NCI-H2171 treated with DMSO at 0.1 percent for 48 hours (cell line): Measurements from ENCODE around the gene SUCO.
"Not testable (repeated sequence)": the region's sequence is repeated elsewhere in the genome, so short reads cannot be mapped to it uniquely, and the experiment has no call there.

Experiments used
- DNase-seq: peaks from one replicate; lab custom pipeline; 2025; lab: John Stamatoyannopoulos, UW

SUCO gene

DNA sequence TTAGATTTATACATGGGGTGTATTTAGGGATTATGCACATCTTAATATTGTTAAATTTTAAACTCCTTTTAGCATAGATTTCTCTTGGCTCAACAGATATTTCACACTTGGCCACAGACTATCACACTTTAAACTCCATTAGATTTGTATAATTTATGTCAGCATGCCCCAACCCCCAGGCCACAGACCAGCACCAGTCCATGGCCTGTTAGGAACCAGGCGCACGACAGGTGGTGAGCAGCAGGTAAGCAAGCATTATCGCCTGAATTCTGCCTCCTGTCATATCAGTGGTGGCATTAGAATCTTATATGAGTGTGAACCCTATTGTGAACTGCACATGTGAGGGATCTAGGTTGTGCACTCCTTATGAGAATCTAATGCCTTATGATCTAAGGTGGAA is 34.8 kb downstream of the SUCO start:
- no peak for DNase-seq

DNA sequence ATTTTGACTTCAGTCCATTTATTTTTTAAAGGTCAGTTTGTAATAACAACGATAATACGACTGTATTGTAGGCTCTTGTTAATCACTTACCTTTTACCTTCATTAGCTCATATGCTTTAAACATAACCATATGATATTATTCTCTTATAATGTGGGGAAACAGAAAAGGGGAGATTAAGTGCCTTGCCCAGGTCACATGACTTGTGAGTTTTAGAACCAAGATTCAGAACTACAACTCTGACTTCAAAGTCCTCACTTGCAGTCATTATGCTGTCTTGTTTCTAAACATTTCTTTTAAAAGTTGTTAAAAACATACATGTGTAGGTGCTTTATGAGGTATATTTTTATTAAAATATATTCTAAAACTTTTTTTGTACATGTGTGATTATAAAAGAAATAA is 41.1 kb downstream of the SUCO start:
- no peak for DNase-seq

DNA sequence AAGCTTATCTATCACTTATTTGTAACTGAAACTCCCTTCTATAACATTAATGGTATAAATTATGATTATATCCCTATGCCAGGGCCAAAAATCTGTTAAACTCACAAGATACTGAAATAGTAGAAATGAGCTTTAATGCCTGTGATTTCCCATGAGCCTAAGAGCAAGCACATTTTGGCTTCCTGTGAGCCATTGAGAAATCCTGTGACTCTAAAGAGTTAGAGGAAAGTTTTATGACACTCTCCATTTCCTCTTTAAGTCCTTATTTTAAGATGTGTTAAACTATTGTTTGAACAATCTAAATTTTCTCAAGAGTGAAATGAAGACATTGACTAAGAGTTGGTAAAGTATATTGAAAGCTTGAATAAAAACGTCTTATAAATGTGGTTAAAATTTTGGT is 45.6 kb downstream of the SUCO start:
- DNase-seq = no peak

DNA sequence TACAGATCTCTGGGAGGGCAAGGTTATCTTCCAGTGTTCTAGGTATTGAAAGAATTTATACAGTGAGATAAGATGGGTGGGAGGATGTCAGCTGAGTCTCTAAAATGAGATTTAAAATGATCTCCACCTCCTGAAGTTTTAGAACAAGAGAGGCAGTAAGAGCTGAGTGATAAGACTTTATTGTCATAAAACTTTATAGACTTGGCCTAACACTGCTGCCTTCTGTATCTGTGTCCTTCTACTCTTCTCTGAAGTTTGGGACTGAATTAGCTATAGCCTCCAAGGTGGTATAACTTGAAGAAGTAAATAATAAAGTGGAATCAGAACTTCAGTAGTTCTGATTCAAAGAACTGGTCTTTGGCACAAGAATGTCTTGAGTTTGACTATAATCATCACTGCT is 48.3 kb downstream of the SUCO start:
- DNase-seq = no peak

DNA sequence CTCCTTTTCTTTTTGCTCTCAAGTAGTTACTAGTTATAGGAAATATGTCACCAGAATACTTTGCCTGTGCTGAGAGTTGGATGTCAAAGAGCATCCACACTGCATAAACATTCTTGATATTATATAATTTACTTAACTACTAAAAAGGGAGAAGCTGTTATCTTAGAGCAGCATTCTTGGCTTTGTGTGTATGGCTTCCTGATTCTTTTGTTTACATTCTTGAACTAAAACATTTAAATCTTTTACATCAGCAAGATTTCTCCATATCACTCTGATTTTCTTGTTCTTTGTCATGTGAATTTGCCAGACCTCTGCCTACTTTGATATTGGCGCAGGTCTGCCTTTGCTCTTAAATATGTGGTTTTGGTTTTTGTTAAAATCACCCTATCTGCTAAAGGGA is 48.8 kb downstream of the SUCO start:
- no peak for DNase-seq

DNA sequence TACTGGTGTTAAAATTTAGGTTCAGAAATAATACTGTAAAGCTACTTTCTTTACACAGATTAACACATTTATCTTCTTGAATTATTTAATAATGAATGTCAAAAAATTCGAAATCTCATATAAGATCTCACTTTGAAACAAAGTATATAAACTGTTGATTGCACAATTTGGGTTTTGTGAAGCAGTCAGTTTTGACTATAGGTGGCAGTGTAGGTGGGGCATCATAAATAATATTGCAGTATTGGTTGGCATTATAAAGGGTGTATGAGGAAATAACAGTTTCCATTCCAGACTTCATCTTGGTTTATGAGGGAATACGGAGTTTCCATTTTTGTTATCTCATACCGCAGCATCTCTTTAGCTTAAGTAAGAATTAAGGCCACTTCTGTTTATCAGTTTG is 49.9 kb downstream of the SUCO start:
- no peak for DNase-seq

DNA sequence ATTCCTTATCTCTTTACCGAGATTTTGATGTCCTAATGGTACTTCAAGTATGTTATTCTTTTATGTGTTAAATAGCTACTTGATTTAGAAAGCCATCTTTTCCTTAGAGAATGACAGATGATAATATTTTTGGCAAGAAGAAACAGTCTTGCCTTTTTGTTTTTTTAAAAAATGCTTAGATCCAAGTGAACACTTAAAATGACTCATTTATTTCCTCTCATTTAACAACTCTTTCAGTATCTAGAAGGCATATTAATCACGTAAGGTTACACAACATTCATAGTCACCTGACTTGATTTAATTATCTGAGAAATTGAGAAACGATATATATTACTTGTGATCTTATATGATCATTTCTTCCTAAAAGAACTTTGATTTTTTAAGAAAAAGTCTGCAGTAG is 52.4 kb downstream of the SUCO start:
- no peak for DNase-seq

DNA sequence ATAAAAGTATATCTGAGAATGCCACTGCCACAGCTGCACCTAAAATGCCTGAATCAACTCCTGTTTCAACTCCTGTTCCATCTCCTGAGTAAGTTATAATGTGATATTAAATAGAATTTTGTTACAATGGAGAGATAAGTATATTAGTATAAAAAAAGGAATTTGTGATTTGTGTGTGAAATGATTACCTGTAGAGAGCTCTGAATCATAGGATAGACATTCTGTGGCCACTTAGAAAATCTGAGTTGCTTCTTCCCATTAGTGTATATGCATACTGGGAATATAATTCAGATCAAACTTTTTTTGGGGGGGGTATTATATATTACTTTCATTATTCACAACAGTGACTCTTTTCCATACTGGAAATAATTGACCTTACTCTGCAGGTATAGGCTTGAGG is 52.9 kb downstream of the SUCO start:
- no peak for DNase-seq

DNA sequence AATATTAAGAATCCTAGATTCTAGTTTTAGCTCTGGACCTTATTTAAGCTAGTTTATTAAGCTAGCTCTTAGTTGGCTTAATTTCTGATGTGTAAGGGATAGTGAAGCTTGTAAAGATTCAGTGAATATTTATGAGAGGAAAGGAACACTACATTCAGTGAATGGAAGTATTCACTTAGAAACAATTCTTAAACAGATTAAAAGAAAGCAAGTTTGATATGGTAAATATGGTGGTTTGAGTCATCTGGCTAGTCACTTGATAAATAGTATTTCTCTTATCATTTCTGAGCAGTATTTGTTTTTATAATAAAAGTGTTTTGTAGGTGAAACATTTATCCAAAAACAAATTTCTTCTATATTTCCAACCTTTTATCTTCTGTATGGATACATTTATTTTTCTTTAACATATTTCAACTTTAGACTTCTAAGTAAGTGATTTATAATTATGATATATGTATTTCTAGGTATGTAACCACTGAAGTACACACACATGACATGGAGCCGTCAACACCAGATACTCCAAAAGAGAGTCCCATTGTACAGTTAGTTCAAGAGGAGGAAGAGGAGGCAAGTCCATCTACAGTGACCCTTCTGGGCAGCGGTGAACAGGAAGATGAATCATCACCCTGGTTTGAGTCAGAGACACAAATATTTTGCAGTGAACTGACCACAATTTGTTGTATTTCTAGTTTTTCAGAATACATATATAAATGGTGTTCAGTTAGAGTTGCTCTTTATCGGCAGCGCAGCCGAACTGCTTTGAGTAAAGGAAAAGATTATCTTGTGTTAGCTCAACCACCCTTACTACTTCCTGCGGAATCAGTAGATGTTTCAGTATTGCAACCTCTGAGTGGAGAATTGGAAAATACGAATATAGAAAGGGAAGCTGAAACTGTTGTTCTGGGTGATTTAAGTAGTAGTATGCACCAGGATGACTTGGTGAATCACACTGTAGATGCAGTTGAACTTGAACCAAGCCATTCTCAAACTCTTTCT is 55.6 kb downstream of the SUCO start:
- no peak for DNase-seq

DNA sequence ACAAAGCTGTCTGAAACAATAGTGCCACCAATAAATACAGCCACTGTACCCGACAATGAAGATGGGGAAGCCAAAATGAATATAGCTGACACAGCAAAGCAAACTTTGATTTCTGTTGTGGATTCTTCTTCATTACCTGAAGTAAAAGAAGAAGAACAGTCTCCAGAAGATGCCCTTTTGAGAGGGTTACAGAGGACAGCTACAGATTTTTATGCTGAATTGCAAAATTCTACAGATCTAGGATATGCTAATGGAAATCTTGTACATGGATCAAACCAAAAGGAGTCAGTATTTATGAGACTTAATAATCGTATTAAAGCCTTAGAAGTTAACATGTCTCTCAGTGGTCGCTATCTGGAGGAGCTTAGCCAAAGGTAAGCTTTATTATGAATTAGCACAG is 56.6 kb downstream of the SUCO start:
- DNase-seq = no peak

DNA sequence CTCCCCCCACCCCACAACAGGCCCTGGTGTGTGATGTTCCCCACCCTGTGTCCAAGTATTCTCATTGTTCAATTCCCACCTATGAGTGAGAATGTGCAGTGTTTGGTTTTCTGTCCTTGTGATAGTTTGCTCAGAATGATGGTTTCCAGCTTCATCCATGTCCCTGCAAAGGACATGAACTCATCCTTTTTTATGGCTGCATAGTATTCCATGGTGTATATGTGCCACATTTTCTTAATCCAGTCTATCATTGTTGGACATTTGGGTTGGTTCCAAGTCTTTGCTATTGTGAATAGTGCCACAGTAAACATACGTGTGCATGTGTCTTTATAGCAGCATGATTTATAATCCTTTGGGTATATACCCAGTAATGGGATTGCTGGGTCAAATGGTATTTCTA is 58.5 kb downstream of the SUCO start:
- not testable (repeated sequence) for DNase-seq

DNA sequence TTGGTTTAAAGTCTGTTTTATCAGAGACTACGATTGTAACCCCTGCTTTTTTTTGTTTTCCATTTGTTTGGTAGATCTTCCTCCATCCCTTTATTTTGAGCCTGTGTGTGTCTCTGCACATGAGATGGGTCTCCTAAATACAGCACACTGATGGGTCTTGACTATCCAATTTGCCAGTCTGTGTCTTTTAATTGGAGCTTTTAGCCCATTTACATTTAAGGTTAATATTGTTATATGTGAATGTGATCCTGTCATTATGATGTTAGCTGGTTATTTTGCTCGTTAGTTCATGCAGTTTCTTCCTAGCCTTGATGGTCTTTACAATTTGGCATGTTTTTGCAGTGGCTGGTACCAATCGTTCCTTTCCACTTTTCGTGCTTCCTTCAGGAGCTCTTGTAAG is 62.1 kb downstream of the SUCO start:
- DNase-seq = not testable (repeated sequence)

DNA sequence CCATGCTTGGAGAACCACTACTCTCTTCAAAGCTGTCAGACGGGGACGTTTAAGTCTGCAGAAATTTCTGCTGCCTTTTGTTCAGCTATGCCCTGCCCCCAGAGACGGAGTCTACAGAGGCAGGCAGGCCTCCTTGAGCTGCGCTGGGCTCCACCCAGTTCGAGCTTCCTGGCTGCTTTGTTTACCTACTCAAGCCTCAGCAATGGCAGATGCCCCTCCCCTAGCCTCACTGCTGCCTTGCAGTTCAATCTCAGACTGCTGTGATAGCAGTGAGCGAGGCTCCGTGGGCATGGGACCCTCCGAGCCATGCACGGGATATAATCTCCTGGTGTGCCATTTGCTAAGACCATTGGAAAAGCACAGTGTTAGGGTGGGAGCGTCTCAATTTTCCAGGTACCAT is 63.8 kb downstream of the SUCO start:
- DNase-seq = not testable (repeated sequence)

DNA sequence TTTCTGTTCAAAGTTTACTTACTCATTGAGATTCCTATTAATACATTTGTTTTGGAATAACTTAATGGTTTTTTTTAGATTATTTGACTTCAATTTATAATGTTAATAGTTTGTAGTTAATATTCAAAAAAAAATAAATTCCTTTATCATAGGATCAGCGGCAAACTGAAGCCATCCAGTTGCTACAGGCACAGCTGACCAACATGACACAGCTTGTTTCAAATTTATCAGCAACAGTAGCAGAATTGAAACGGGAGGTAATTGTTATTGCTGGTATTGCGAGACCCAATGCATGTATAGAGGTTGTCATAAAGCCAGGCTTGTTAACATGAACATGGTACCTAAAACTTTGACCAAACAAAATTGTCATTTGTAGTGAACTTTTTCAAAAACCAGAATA is 67.0 kb downstream of the SUCO start:
- DNase-seq = no peak

DNA sequence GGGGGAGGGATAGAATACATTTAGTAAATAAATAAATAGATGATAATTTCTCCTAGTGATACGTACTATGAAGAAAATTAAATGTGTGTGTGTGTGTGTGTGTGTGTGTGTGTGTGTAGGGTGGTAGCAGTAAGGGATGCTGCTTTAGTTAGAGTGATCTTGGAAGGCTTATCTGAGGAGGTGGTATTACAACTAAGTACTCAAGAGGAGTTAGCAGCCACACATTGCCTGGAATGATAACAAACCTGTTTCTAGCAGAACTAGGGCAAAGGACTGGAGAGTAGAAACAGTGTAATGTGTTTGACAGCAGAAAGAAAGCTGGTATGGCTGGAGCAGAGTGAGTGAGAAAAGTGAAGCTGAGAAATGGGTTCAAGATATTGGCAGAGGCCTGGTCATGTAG is 67.7 kb downstream of the SUCO start:
- no peak for DNase-seq

DNA sequence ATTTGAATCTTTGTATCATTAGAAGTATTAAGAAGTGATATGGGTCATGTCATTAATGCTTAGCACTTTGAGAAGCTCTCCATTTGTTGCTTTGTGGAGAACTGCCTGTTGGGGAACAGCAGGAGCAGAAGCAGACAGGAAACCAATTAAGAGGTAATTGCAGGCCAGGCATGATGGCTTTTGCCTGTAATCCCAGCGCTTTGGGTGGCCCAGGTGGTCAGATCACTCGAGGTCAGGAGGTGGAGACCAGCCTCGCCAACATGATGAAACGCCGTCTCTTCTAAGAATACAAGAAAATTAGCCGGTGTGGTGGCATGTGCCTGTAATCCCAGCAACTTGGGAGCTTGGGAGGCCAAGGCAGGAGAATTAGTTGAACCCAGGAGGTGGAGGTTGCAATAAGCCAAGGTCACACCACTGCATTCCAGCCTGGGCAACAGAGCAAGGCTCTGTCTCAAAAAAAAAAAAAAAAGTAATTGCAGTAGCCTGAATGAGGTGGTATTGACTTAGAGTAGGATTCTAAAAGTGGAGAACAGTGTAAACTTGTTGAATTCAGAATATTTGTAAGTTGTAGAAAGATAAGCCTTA is 68.2 kb downstream of the SUCO start:
- DNase-seq = no peak

DNA sequence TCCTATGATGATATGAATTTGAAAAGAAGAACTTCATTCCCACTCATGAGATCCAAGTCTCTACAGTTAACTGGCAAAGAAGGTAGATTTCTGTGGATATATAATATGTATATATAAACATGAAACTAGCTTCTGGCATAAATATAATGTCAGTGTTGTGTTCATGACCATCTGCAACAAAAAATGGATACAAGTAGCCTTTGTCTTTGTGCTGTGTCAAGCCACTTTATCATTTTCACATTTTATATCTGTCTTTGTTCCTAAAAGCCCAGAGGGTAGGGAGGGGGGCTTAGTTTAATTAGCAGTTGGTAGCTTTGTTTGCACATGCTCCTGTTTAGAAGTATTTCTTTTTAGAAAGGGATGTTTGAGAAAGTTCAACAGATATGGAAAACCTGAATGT is 69.8 kb downstream of the SUCO start:
- no peak for DNase-seq

DNA sequence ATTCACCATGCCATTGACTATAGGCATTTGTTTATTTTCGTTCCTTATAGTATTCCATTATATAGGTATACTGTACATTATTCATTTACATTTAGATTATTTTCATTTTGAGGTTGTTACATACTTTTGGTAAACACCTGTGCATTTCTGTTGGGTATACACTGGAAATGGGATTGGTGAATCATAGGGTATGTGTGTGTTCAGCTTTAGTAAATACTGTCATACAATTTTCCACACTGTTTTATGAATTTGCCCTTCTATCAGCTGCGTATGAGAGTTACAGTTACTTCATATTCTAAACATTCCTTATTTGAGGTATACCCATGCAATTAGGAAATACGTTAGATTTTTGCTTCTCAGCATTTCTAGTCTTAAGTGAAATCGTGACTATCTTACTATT is 70.9 kb downstream of the SUCO start:
- DNase-seq = no peak

DNA sequence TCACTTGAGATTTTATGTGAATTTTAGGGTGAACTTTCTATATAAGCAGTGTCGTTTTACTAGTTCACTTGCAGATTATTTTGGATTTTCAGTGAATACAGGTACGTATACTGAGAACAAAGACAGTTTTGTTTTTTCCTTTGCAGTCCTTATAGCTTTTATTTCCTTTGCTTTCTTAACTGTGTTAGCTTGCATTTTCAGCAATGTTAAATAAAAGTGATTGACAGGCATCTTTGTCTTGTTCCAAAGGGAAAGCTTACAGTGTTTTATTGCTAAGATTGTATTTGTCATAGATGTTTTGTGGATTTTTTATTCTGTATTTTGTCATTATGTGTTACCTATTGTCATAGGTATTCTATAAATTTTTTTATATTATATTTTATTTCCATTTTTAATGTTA is 72.7 kb downstream of the SUCO start:
- no peak for DNase-seq

DNA sequence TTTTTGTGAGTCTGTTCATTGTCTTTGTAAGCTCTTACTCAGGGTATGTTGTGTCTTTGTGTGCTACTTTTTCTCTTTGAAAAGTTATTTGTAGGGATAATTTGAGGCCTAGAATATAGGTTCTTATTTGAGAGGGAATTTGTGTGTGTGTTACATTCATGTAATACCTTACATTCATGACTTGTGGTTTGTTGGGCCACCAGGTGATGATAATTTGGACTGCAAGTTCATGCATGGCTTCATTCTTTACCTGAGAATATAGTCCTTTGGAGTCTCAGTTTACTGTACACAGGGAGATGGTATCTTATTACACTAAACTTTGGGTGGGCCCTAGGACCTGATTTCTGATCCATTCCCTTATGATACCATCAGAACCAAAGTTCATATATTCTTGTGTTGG is 74.2 kb downstream of the SUCO start:
- no peak for DNase-seq

DNA sequence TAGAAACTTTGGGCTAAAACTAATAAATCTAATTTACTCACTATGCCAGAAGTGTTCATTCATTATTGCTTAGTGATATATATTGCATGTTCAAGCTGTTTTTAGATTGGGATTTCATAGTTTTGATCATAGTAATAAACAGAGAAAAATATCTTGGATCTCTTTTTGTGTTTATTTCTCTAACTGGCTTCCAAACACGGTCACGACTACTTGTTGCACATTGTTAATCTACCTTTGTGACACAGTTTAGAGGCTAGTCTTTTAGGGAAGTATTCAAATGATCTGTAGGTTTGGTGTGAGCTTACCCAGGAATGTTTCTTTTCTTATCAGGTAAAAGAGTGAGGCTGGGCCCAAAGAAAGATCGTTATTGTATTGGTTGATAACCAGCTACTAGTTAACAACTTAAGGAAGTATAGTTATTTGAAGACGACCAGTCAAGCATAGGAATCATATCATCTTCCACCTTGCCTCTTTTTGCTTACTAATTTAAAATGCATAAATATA is 75.2 kb downstream of the SUCO start:
- no peak for DNase-seq

DNA sequence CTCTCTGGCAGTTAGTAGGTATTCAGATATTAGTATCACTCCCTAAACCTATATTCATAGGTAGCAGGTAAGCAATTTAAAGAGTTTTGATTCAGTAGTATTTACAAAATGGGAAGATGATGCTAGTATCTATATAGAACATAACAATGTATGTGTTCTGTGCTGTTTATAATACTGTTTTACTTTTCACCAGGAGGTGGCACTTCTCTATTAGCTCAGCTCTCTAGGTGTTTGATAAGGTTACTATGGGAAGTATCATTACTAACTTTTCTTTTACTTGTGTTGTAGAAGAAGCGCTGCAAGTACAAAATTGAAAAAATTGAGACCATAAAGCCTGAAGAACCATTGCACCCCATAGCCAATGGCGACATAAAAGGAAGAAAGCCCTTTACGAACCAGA is 76.6 kb downstream of the SUCO start:
- DNase-seq = no peak

DNA sequence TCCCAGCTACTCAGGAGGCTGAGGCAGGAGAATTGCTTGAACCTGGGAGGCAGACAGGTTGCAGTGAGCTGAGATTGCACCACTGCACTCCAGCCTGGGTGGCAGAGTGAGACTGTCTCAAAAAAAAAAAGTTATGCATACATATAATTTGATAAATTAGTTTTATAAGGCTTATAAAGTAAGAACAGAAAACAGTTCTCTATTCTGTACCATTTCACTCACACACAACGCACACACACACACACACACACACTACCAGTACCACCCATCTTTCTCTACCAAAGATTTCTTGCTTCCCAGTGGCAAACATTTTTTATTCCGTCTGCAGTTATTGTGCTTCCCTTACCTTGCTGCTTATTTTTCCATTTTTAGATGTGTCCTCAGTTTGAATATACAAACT is 79.5 kb downstream of the SUCO start:
- no peak for DNase-seq

DNA sequence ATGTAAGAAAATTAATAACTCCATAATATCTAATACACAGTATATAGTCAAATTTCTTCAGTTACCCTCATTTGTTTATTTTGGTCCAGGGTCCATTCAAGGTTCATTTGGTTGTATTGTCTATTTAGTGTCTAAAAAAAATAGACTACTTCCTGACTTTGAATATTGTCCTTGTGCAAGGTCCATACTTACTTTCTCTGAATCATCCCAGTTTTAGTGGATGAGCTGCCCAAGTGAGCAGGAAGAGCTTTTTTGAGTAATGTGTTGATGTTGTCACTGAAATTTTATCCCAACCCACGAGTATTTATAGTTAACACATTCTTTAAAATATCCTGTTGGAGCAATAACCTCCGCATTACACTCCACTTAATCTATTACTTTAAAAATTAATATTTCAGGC is 80.3 kb downstream of the SUCO start:
- DNase-seq = no peak
